Erythroblast (primary cell): ENCODE measurements around the gene RTL10.

ENCODE experiments used
- GATA1 ChIP-seq: IDR thresholded peaks from 2 replicates; pipeline ENCODE4 v1.6.1; 2011; ENCODE audit warnings: low read depth, mild to moderate bottlenecking, control low read depth, low read length, moderate library complexity
- POLR2A ChIP-seq: IDR thresholded peaks from 2 replicates; pipeline ENCODE4 v1.6.1; 2011; ENCODE audit warnings: mild to moderate bottlenecking, low read length

GRCh38 chr22:19837915-19838314, 16.8 kb downstream of the RTL10 start:
- TF ChIP-seq POLR2A: no peak
- no peak for TF ChIP-seq GATA1
